Right lobe of liver (tissue), 6 donors: ENCODE measurements around the gene SLC41A3. TPM values are rescaled to one million over a fixed set of nuclear protein-coding genes. Genes with fewer than 3 reads are reported as not detected.

Source experiments
- ATAC-seq, 4 donors: fragments of 200-7000 bp; cut with Tn5 transposase; one replicate each; pipeline ENCODE4 v1.9.1; 2020; ENCODE audit warnings: mild to moderate bottlenecking in 4 of 4, moderate library complexity in 4 of 4
- DNase-seq, 3 donors: peaks; one replicate each; pipeline ENCODE4 v3.0.0-alpha.2; 2020
- H3K27ac ChIP-seq, 3 donors: fragments of 200-600 bp; one replicate each; pipeline ENCODE4 v1.8.0; 2022
- H3K27me3 ChIP-seq, 2 donors: fragments of 200-600 bp; one replicate each; pipeline ENCODE4 v1.8.0; 2022
- H3K36me3 ChIP-seq, 4 donors: fragments of 200-600 bp; sonication (generic) in 1 of 4; one replicate each; pipeline versions ENCODE4 v1.5.1 to v1.8.0; 2017 to 2022; ENCODE audit warnings: control low read depth in 1 of 4
- H3K4me1 ChIP-seq, 4 donors: fragments of 200-600 bp; sonication (generic) in 1 of 4; one replicate each; pipeline versions ENCODE4 v1.5.1 to v1.8.0; 2017 to 2022; ENCODE audit warnings: control low read depth in 1 of 4
- H3K4me3 ChIP-seq, 3 donors: fragments of 200-600 bp; one replicate each; pipeline ENCODE4 v1.8.0; 2022
- H3K9me3 ChIP-seq, 4 donors: fragments of 200-600 bp; sonication (generic) in 1 of 4; one replicate each; pipeline versions ENCODE4 v1.5.1 to v1.8.0; 2017 to 2022; ENCODE audit warnings: control low read depth in 1 of 4
- POLR2A ChIP-seq: fragments of 450-650 bp; IDR thresholded peaks from one replicate; pipeline ENCODE4 v1.6.1; 2017; ENCODE audit warnings: antibody characterized with exemption, mild to moderate bottlenecking
- WGBS: methylation state at CpG from one replicate; pipeline ENCODE4 v1.1.6; 2018; ENCODE audit warnings: low coverage, low lambda C conversion rate; ENCODE audit not compliant: insufficient coverage; ENCODE audit errors: missing lambda C conversion rate; 5-methylcytosine and 5-hydroxymethylcytosine counted together
- intact Hi-C, 2 donors: fragments of 100-400 bp; cut with DNase I; formaldehyde crosslinking; loops; one replicate each; pipeline versions ENCODE4 v1.11.2 to v1.14.1; 2022
- total RNA-seq, 6 experiments: library from RNA; depleted of rRNA in 2 of 6; stranded (reverse); fragments of >200 nt in 2 of 6; fragmentation: NEBNext Ultra II Directional in 3 of 6; extraction: Animal tissue kit (Norgen Biotek cat#: 25700) in 3 of 6; gene quantifications; one replicate each; pipeline versions ENCODE4 v1.1.0 to v1.2.4, GENCODE V29; 2016 to 2023
- TF ChIP-seq, protein P1 (sequence below), 4 donors: fragments of 200-600 bp in 3 of 4; fragments of 450-650 bp in 1 of 4; IDR thresholded peaks; one replicate each; pipeline versions ENCODE4 v1.5.1 to v1.8.0; 2016 to 2022; ENCODE audit warnings: antibody characterized with exemption in 4 of 4, mild to moderate bottlenecking in 2 of 4
- donor health status: DM: no; HTN: yes; CAD: no.
- donor health status: DM: no; HTN: no; CAD: no.
- donor health status: DM: no; HTN: no; CAD: no.
- donor health status: DM: no; HTN: yes; CAD: no.
- donor health status: DM: no; HTN: yes; CAD: no.

Gene SLC41A3
- total RNA-seq, 6 experiments from 2014 or later: 12.7 to 29.1 (median 15.9) TPM

GRCh38 chr3:125961289-125961589 is 122.7 kb downstream of the SLC41A3 start:
- Histone ChIP-seq H3K4me3 (no peak overlapping the region), H3K4me1 (no peaks in the 10 kb centered on the region), H3K27me3 (no peaks in the 10 kb centered on the region), H3K9me3 (no peaks in the 10 kb centered on the region), H3K27ac (no peak overlapping the region), H3K36me3 (no peaks in the 10 kb centered on the region)
- ATAC-seq: no peak
- WGBS: 100% methylated on average over 1 of the region's 6 CpGs
- TF ChIP-seq, protein P1, sequence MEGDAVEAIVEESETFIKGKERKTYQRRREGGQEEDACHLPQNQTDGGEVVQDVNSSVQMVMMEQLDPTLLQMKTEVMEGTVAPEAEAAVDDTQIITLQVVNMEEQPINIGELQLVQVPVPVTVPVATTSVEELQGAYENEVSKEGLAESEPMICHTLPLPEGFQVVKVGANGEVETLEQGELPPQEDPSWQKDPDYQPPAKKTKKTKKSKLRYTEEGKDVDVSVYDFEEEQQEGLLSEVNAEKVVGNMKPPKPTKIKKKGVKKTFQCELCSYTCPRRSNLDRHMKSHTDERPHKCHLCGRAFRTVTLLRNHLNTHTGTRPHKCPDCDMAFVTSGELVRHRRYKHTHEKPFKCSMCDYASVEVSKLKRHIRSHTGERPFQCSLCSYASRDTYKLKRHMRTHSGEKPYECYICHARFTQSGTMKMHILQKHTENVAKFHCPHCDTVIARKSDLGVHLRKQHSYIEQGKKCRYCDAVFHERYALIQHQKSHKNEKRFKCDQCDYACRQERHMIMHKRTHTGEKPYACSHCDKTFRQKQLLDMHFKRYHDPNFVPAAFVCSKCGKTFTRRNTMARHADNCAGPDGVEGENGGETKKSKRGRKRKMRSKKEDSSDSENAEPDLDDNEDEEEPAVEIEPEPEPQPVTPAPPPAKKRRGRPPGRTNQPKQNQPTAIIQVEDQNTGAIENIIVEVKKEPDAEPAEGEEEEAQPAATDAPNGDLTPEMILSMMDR (IDR thresholded peaks at IDR 0.05): no peak
- no peak for DNase-seq
- intact Hi-C loops: no loop called here

DNA sequence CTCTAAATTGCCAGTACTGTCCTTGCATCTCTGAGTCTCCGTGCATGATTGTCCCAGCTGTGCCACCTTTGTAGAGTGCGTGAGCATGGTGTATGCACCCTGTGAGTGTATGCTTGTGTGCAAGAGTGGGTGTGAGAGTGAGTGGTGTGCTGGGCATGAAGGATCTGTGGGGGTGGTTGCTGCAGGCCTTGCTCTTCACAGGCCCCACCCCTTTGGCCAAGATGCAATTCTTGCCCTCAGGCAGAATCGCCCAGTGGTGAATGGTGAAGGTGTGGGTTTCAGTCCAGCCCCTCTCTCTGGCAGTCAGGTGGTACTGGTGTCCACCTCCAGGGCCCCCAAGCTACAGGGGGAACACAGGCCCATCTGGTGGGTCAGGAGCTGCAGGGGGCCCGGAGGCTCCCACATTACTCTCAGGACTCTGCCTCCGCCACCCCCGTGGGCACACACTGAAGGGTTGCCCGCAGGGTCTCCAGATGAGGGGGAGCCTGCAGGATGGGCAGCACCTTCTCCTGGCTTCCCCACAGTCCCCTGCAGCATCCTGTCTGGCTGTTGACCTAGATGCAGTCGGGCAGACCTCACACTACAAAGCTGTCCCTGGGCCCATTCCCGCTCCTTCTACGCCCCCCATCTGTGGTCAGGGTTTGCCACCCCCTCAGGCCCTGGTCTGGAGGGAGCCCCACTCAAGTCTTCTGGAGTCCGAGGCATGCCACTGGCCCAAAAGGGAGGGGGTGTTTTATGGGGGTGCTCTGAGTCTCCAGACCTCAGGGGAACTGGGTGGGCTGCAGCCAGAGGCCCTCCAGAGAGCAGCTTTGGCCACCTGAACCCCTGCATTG is 123.3 kb downstream of the SLC41A3 start:
- H3K27ac ChIP-seq: no peak overlapping the region
- H3K4me3 ChIP-seq: no peak overlapping the region
- TF ChIP-seq, protein P1 (IDR thresholded peaks at IDR 0.05): no peak
- no peak for TF ChIP-seq POLR2A
- no peaks in the 10 kb centered on the region for H3K27me3 ChIP-seq
- no peaks in the 10 kb centered on the region for H3K4me1 ChIP-seq
- H3K9me3 ChIP-seq: no peaks in the 10 kb centered on the region
- H3K36me3 ChIP-seq: no peaks in the 10 kb centered on the region
- ATAC-seq: no peak
- no CpG with 5 or more reads among the region's 11 CpGs for WGBS
- intact Hi-C loops: no loop called here
- DNase-seq: no peak

GRCh38 chr3:125960066-125960424 is 123.9 kb downstream of the SLC41A3 start:
- DNase-seq: no peak
- WGBS: 94% methylated on average over 3 of the region's 14 CpGs
- H3K27me3 ChIP-seq: no peaks in the 10 kb centered on the region
- intact Hi-C loops: no loop called here
- no peaks in the 10 kb centered on the region for H3K9me3 ChIP-seq
- no peak overlapping the region for H3K27ac ChIP-seq
- H3K4me3 ChIP-seq: no peak overlapping the region
- no peaks in the 10 kb centered on the region for H3K4me1 ChIP-seq
- TF ChIP-seq, protein P1 (IDR thresholded peaks at IDR 0.05): no peak
- TF ChIP-seq POLR2A: no peak
- no peak for ATAC-seq
- H3K36me3 ChIP-seq: no peaks in the 10 kb centered on the region

DNA sequence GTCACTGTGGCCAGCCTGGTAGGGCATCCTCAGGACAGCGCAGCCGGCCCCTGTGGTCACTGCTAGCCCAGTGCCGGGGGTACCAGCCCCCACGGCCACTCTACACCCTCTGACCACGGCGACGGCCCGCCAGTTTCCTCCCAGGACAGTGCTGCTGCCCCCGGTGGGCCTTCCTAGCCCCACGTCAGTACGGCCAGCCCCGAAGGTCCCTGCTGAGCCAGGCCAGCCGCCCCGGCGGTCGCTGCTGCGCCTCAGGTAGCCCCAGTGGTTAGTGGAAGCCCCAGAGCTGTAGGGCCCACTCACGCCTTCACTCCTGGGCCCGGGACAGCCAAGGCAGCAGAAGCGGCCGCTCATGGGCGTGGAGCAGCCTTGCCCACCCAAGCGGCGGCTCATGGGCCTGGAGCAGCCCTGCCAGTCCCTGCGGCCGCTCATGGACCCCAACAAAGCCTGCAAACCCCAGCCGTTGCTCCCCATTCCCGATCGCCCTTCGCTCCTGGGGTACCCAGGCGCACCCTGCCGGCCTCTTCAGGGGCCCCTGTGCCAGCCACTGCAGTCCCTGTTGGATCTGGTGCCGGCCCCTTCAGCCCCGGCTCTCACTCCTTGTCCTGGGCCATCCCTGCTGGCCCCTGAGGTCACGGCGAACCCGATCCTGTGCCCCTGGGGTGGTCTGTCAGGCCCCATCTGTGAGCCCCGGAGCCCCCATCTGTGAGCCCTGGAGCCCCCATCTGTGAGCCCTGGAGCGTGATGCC is 124.4 kb downstream of the SLC41A3 start:
- no peaks in the 10 kb centered on the region for H3K27me3 ChIP-seq
- DNase-seq (no peak), ATAC-seq (peak in 1 of 4 donors; percentile 6)

More for the DNA sequence above, 124.4 kb downstream of the SLC41A3 start:
- Histone ChIP-seq H3K4me1 (no peaks in the 10 kb centered on the region), H3K9me3 (no peaks in the 10 kb centered on the region), H3K27ac (no peak overlapping the region), H3K4me3 (no peak overlapping the region), H3K36me3 (no peaks in the 10 kb centered on the region)
- no peak for TF ChIP-seq POLR2A
- TF ChIP-seq, protein P1 (IDR thresholded peaks at IDR 0.05): no peak
- intact Hi-C loops: no loop called here
- 88% methylated on average over 4 of the region's 39 CpGs for WGBS
